ENCODE results near the gene EFNA1.

Gene EFNA1, protein sequence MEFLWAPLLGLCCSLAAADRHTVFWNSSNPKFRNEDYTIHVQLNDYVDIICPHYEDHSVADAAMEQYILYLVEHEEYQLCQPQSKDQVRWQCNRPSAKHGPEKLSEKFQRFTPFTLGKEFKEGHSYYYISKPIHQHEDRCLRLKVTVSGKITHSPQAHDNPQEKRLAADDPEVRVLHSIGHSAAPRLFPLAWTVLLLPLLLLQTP

DNA sequence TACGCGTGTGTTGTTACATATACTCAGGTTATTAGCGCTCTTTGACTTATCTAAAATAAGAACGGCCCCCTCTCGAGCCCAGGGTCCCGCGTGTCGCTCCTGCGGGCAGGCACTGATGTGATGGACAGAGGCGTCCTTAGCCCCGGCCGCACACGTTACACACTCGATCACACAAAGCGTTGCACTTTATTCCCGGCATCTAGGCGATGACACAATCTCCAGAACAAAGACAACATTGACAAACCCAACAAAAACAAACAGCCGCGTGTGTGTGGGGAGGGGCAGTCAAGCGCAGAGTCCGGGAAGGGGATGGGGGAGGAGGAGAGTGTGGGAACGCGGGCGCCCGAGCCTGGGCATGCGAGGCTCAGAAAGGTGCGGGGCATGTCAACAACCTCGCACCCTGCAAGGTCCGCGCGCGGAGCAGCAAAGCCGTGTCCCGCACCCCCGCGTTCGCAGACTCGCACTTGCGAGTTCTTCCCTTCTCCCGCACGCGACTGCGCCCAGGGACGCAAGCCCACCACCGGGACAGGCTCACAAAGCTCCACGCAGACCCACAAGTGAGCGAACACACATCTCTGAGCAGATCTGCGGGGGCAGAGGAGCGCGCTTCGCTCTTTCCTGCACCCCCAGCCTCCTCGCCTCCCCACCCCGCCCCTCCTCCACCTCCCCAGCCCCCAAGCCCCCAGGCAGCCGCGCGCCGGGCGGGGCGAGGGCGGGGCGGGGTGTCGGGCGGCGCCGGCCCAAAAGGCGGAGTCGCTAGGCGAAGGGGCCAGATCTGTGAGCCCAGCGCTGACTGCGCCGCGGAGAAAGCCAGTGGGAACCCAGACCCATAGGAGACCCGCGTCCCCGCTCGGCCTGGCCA, at the start of gene EFNA1:
Gene EFNA1 (plus strand): TSS at position 772 of the 862 bp plus-strand sequence. CDS start 102 bp downstream, outside the sequence.
- DNase-seq (ENCODE audit: low spot score): peak; percentile 87

DNA sequence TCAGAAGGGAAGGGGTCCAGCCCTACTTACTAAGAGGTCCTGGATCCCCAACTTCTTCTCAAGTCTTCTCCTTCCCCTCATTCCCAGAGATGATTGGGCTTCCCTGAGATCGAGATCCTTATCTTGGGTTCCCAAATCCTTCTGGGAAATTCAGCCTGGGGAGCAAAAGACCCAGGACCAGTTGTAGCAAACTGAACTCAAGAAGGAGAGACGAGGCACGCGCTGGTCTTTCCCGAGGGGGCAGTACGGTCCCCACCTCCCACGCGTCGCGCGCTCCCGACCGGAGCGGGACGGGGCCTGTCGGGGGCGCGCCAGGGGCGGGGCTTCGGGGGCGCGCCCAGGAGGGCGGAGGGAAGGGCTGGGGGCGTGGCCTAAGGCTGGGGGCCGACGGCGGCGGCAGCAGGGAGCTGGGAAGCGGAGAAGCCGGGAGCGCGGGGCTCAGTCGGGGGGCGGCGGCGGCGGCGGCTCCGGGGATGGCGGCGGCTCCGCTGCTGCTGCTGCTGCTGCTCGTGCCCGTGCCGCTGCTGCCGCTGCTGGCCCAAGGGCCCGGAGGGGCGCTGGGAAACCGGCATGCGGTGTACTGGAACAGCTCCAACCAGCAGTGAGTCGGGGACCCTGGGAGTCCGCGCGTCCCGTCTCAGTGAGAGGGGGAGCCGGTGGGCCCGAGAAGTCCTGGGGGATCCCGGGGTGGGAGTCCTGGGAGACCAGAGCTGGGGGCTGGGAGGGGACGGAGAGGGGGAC, 49.0 kb upstream of the EFNA1 start, which contains the start of gene EFNA3:
Gene EFNA3 (plus strand): TSS at position 369 of the 741 bp plus-strand sequence. CDS start 105 bp downstream, at position 474.
- peak; percentile 37 for DNase-seq (ENCODE audit: low spot score)

DNA sequence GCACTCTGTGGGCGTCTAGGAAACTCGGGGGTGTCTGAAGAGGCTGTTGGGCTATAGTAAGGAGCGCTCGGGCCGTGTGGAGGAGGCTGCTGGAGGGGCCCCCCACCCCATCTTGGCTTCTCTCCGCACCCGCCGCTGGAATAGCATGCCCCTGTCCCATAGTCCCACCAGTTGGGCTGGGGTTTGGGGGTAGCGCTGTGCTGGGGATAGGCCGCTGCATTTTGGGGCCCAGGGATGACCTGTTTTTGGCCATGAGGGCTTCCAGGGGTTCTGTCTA, 48.5 kb upstream of the EFNA1 start:
- no peak for DNase-seq (ENCODE audit: low spot score)

DNA sequence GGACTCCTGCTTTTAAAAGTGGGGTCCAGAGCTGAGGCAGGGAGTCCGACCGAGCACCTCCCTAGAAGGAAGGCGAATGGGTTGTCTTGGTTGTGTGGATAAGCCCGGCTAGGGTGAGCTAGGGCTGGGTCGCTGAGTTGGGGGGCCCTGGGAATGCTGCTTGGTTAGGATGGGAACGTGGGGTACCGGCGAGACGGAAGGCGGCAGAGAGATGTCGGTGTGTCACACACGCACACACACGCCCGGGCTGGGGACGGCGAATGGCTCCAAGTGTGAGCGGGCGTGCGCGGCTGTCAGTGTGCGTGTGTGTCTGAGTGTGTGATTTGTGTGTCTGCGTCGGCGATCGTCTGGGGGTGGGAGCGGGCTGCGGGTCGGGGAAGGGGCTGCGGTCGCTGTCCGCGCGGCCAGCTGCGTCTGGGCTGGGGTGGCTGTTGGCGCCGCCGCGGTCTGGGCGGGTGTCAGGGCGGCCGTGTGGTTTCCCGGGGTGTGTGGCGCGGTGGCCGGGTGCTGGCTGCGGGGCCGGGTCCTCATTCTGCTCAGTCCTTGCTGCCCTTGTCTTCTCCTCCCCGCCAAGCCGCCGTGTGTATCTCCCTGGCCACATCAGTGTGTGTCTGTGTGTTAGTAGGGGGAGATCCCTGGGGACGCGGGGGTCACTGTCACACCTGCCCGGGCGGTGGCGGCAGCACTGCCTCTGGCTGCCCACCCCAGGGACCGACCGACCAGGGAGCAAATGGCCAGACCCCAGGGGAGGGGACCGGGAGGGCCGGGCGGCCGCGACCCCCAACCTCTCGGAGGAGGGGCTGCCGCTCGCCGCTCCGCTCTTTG, 48.0 kb upstream of the EFNA1 start:
- DNase-seq (ENCODE audit: low spot score): no peak

DNA sequence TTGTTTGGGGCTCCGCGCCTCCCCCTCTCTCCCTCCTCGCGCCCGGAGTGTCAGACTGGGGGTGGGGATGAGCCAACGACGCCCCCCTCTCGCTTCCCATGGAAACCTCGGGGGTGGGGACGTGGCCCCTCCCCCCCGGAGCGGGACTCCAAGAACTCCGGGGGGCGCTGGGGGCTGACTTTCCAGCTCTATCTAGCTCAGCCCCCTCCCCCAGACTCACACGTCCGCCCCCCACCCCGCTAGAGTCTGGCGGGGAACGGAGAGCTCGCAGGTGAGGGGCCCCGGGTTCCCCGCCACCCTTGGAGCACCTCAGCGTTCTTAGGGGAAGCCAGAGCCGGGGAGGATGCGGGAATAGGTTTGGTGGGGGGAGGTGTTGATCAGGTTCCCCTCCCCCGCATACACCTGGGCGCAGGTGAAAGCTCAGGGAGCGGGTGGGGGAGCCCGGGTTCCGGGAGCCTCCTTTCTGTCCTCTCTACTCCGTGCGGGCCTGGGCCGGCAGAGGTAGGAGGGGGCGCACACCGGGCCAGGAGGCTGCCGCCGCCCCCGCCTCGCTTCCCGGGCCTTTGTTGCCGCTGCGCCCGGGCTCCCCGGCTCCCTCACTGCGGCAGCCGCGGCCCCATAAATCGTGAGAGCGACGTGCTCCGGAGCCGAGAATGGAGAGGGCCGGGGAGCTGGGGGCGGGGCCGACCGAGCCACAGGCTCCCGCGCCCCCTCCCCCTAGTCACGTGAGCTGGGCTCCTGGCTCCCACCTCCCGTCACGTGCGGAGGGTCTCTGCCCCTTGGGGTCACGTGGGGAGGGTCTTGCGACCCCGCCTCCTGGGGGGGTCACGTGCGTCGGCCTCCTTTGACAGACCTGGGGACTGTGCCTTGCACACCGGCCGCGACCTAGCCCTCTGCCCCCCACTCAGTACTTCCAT, 47.1 kb upstream of the EFNA1 start:
- no peak for DNase-seq (ENCODE audit: low spot score)

DNA sequence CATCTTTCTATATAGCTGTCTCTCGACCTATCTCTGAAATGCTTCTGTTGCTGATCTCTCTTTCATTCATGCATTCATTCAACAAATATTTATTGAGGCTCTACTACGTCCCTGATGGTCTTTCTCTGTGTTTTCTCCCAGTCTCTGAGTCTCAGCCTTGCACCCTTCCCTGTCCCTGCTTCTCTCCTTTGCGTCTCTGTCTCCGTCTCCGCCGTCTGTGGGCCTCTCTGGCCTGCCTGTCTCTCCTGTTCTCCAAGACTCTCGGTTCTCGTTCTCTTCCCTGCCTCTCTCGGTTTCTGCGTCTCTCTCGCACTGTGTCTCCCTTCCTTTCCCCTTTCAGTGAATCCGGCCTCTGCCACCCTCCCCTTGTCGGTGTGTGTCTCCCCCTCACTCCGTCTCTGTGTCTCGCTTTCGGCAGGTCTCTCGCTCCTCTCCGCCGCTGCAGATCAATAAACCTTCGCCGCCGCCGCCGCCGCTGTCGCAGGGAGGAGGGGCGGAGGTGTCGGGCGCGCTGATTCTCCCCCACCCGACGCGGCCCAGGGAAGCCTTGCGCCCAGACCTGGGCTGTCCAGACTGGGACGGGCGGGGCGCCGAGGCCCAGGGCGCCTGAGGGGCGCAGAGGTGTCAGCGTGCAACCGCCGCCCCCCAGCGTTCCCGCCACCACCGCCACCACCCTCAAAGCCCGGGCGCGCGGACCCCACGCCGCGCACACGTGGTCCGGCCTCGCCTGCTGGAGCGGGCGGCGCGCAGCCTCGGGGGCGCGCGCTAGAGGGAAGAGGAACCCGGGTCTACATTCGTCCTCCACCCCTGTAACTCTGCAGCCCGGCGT, 46.0 kb upstream of the EFNA1 start:
- no peak for DNase-seq (ENCODE audit: low spot score)

DNA sequence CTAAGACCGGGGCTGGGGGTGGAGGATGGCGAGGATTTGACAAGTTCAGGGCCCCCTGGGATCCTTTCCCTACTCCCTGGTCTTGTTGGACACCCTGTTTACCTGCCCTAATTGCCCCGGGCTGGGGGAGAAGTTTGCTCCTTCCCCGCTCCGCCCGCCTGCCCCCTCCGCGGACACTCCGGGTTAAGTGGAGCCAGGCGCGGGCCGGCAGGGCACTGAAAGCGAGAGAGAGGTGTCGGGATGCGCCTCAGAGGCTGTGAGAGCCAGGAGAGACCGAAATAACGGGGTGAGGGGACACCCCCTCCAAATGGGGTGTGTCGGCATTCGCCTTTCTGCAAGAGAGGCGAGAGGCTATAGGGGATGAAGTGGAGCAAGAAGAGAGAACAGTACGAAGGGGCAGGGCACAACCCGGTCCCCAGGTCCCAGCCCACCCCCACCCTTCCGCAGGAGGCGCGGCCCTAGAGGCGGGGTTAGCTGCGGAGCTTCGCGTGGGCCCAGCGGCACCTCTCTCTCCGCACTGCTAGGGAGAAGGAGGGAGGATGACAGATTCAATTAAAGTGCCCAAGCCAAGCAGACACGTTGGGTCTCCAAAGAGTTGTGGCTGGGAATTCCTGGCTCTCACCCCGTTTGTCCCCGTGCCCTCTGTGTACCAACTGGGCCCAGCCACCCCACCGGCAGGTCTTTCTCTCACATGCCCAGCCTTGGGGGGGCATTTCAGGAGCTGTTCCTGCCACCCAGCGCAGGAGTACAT, 45.2 kb upstream of the EFNA1 start:
- no peak for DNase-seq (ENCODE audit: low spot score)

DNA sequence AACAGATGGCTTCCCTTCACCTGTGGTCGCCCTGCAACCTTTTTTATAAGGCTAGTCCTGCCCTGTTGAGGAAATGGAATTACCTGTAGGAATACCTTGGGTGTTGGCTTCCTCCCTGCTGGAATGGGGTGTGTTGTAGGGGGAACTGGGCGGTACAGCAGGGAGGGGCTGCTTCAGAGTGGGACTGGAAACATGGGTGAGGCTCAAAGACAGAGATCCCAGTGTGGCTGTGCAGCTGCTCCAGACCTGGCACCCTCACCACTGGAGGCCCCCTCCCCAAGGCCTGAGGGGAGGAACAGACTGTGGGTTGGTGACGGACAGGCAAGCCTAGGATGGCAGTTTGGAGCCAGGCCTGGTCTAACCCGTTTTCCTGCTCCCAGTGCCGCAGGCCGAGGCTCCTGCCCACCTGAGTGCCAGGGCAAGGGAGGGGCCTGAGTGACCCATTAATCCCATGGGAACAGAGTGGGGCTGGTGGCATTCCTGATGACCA, 44.6 kb upstream of the EFNA1 start:
- DNase-seq (ENCODE audit: low spot score): no peak

DNA sequence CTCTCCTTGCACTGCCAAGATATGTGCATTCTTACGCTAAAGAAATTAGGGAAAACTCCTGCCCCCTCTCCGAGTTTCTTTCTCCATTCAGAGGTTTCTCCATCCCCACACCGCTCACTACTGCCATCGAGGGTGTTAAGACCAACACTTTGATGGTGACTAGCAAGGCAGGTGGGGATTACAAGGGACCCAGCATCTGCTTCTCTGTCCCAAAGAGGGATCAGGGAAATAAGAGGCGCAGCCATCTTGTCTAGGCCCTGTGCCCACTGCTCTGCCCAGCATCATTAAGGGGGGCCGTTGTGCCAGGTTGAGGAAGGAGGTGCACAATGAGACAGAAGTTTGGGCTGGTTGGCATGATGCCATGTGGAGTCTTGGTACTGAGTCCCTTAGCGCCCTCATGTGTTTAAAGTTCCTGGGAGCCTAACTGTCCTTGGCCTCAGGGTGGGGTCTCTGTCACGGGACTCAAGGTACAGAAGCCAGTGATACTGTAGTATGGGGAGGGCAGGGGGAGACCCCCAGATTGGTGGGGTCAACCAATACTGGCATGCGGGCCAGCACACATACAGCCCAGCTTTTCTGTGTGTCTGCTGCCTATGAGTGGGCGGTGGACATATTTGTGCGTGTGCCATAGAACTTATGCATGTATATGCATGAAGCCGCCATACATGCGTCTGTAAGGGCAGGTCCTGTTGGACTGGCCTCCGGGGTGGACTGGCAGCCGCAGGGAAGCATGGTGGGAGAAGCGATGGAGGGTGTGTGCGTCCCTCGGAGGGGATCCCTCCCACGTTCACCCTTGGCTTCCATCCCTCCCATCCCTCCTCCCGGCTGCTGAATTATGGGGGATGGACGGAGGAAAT, 43.6 kb upstream of the EFNA1 start:
- DNase-seq (ENCODE audit: low spot score): peak; percentile 39

DNA sequence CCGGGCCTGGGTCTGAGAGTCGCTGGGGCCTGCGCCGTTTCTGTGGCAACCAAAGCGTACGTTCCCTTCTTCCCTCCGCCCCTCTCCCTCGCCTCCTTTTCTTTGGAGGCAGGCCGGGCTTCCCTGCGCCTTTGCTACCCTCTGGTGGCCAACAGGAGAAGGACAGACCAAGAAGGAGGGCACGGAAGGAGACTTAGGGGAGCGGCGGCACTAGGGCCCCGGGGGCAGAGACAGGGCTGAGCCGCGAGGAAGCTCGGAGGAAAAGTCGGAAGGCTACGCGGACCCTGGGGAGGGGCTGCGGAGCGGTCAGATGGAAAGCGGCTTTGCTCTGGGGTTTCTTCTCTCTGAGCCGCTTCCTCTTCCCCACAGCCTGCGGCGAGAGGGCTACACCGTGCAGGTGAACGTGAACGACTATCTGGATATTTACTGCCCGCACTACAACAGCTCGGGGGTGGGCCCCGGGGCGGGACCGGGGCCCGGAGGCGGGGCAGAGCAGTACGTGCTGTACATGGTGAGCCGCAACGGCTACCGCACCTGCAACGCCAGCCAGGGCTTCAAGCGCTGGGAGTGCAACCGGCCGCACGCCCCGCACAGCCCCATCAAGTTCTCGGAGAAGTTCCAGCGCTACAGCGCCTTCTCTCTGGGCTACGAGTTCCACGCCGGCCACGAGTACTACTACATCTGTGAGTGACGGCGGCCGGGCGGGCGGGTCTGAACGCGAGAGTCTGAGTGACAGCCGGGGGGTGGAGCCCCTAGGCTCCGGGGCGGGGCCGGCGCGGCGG, 42.8 kb upstream of the EFNA1 start:
- DNase-seq (ENCODE audit: low spot score): peak; percentile 95

DNA sequence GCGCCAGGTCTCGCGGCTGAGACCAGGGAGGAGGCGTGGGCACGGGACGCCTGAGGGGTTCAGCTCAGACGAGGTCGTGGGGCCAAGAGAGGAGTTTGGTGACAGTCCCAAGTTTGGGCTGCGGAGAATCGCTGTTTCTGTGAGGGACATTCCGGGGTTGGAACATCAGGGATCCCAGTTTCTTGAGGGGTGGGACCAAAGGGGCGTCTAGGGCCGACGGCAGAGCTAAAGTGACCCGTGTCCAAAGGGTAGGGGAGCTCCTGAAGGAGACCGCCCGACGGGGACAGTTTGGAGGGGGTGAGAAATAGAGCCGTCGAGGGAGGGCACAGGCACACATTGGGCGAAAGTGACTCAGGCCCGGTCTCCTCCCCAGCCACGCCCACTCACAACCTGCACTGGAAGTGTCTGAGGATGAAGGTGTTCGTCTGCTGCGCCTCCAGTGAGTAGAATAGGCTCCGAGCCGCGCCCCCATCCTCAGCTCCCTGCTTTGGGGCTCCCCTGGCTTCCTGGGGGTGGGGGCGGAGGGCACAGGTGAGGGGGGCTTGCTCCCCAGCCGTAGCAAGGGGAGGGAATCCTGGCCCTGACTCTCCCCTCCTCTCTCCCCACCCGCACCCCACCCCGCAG, 42.1 kb upstream of the EFNA1 start:
- peak; percentile 74 for DNase-seq (ENCODE audit: low spot score)

DNA sequence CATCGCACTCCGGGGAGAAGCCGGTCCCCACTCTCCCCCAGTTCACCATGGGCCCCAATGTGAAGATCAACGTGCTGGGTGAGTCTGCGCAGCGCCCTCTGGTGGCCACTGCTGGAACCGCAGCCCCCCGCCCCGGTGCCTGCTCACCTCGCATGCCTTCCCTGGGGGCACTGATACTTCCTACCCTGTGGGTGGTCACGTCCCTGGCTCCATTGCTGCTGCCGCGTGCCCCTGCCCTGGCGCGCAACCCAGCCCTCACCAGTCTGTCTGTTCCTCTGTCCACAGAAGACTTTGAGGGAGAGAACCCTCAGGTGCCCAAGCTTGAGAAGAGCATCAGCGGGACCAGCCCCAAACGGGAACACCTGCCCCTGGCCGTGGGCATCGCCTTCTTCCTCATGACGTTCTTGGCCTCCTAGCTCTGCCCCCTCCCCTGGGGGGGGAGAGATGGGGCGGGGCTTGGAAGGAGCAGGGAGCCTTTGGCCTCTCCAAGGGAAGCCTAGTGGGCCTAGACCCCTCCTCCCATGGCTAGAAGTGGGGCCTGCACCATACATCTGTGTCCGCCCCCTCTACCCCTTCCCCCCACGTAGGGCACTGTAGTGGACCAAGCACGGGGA, 41.4 kb upstream of the EFNA1 start:
- peak; percentile 55 for DNase-seq (ENCODE audit: low spot score)

DNA sequence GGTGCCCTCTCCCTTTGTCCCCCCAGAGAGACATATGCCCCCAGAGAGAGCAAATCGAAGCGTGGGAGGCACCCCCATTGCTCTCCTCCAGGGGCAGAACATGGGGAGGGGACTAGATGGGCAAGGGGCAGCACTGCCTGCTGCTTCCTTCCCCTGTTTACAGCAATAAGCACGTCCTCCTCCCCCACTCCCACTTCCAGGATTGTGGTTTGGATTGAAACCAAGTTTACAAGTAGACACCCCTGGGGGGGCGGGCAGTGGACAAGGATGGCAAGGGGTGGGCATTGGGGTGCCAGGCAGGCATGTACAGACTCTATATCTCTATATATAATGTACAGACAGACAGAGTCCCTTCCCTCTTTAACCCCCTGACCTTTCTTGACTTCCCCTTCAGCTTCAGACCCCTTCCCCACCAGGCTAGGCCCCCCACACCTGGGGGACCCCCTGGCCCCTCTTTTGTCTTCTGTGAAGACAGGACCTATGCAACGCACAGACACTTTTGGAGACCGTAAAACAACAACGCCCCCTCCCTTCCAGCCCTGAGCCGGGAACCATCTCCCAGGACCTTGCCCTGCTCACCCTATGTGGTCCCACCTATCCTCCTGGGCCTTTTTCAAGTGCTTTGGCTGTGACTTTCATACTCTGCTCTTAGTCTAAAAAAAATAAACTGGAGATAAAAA, 40.7 kb upstream of the EFNA1 start:
- no peak for DNase-seq (ENCODE audit: low spot score)

DNA sequence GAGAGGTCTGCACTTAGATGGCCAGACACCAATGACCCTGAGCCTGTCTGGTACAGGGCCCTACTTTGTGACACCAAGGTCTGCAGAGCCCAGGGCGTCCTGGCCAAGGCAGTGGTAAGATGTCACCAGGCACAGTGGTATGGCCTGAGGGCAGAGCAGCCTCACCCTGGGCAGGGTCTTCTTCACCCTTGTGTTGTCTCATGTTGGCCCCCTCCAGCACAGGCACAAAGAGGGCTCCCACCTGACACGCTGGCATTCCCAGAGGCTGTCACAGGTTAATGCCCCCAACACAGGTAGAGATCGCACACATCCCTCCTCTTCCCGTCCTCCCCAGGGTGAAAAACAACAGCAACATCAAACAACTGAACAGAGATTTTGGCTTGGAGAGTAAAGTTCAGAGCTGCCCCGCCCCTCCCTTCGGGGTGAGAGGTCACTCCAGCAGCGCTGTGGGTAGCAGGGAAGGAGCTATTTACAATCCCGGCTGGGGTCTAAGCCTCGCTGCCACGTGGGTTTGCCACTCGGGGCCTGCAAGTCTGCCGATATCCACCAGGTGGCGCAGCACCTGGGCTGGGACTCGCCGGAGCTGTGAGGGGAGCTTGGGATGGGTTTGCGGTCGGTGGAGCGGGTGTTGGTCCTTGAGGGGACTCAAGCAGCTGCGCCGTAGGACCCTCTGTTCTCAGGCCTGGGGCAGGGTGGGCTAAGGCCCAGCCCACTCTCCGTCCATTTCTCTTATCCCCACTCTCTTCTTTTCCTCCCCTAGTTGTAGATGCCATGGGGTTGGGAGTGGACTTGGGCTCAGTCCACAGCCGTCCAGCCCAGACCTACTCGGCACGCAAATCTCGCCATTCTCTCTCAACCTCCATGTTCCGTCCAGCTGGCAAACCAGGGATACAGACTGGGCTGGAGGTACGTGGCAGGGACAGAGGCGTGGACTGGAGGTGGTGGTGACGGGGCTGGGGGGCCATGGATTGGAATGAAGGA, 36.3 kb upstream of the EFNA1 start:
- DNase-seq (ENCODE audit: low spot score): peak; percentile 69

DNA sequence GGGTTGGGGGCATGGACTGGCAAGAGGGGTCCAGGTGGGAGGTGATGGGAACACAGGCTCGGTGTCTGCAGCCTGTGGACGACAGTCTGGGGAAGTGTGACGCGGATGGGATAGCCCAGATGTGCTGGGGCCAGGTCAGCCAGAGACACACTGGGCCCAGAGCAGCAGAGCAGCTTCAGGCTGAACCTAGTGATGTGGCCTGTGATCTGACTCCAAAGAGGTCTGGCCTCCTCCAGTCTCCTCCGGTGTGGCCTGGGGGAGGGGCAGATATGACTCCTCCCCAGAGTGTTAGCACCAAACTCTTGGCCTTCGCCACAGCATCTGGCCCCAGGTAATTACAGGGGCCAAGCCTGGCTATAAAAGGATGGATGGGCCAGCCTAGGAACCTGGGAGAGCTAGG, 35.5 kb upstream of the EFNA1 start:
- no peak for DNase-seq (ENCODE audit: low spot score)
